ENCODE results near the gene TRIM14.

The TRIM14 gene

GRCh38 chr9:98150721-98151120, 31.7 kb upstream of the TRIM14 start:
- TF ChIP-seq CTCF (IDR thresholded peaks at IDR 0.05; ENCODE audit: control extremely low read depth, extremely low read depth, low read depth, missing control alignments): no peak
- no peak for DNase-seq (ENCODE audit: extremely low spot score)
- POLR2A ChIA-PET: no interaction called here
- CTCF ChIA-PET: no interaction called here

GRCh38 chr9:98150164-98150563, 31.1 kb upstream of the TRIM14 start:
- no peak for TF ChIP-seq CTCF (IDR thresholded peaks at IDR 0.05; ENCODE audit: control extremely low read depth, extremely low read depth, low read depth, missing control alignments)
- ChIA-PET CTCF (no interaction called here), POLR2A (interaction anchor here (0.6 kb wide), 1 partner anchor 16 kb away, joined by 3 read pairs; no protein-coding TSS in a partner anchor)
- no peak for DNase-seq (ENCODE audit: extremely low spot score)

GRCh38 chr9:98149422-98149821, 30.4 kb upstream of the TRIM14 start:
- CTCF ChIA-PET: interaction anchor here (2.1 kb wide), 1 partner anchor 10 kb away, joined by 9 read pairs; no protein-coding TSS in a partner anchor
- POLR2A ChIA-PET: interaction anchor here (0.6 kb wide), 1 partner anchor 17 kb away, joined by 3 read pairs; no protein-coding TSS in a partner anchor
- TF ChIP-seq CTCF (IDR thresholded peaks at IDR 0.05; ENCODE audit: control extremely low read depth, extremely low read depth, low read depth, missing control alignments): no peak
- DNase-seq (ENCODE audit: extremely low spot score): no peak

- CTCF ChIA-PET: interaction anchor here (0.9 to 2.1 kb wide), 4 partner anchors 11 to 30 kb away, joined by 3 to 9 read pairs (median 3); partner anchors contain the start of gene TRIM14
- POLR2A ChIA-PET: no interaction called here
- TF ChIP-seq CTCF (IDR thresholded peaks at IDR 0.05; ENCODE audit: control extremely low read depth, extremely low read depth, low read depth, missing control alignments): no peak
- no peak for DNase-seq (ENCODE audit: extremely low spot score)
Measured at GRCh38 chr9:98148486-98148885, 29.5 kb upstream of the TRIM14 start.

GRCh38 chr9:98147582-98147981, 28.6 kb upstream of the TRIM14 start:
- ChIA-PET POLR2A (interaction anchor here (0.6 kb wide), 1 partner anchor 86 kb away, joined by 3 read pairs; no protein-coding TSS in a partner anchor), CTCF (interaction anchor here (1.1 to 2.1 kb wide), 3 partner anchors 12 to 58 kb away, joined by 3 to 9 read pairs (median 3); no protein-coding TSS in a partner anchor)
- no peak for DNase-seq (ENCODE audit: extremely low spot score)
- TF ChIP-seq CTCF (IDR thresholded peaks at IDR 0.05; ENCODE audit: control extremely low read depth, extremely low read depth, low read depth, missing control alignments): no peak

GRCh38 chr9:98146101-98146991, 27.3 kb upstream of the TRIM14 start:
- no peak for TF ChIP-seq CTCF (IDR thresholded peaks at IDR 0.05; ENCODE audit: control extremely low read depth, extremely low read depth, low read depth, missing control alignments)
- peak; percentile 48 for DNase-seq (ENCODE audit: extremely low spot score)
- ChIA-PET POLR2A (interaction anchor here (0.8 kb wide), 1 partner anchor 38 kb away, joined by 3 read pairs; no protein-coding TSS in a partner anchor), CTCF (interaction anchor here (1.7 kb wide), 1 partner anchor 59 kb away, joined by 3 read pairs; no protein-coding TSS in a partner anchor)
